PC-3 (cell line): Measurements from ENCODE around the gene HMCES. TPM values are rescaled to one million over a fixed set of nuclear protein-coding genes. Genes with fewer than 3 reads are reported as not detected.

Experiments
- ATAC-seq: fragments of 200-7000 bp; cut with Tn5 transposase; 2 replicates; pipeline ENCODE4 v1.9.1; 2020; ENCODE audit warnings: mild to moderate bottlenecking, moderate library complexity
- BruUV-seq: library from RNA; stranded (reverse); fragments of 400-500 nt; replicated peaks from 2 replicates; lab custom pipeline; 2021; lab: Mats Ljungman, UMichigan
- CTCF ChIA-PET: fragments of 300-600 bp; sonication (Branson Sonifier 250); formaldehyde crosslinking; loops from one replicate; lab custom pipeline; 2022; ENCODE audit warnings: antibody characterized with exemption; lab: Charles Lee
- POLR2A ChIA-PET: fragments of 300-600 bp; sonication (Branson Sonifier 250); formaldehyde crosslinking; loops from one replicate; lab custom pipeline; 2022; ENCODE audit warnings: antibody characterized with exemption; ENCODE audit not compliant: unreplicated experiment; lab: Charles Lee
- DNase-seq: peaks from one replicate; pipeline ENCODE4 v3.0.0-alpha.2; 2015
- H2AFZ ChIP-seq: fragments of 300-600 bp; sonication (generic); 2 replicates; pipeline ENCODE4 v1.6.0; 2016; ENCODE audit warnings: antibody characterized with exemption, low read length
- H3F3A ChIP-seq: fragments of 300-600 bp; sonication (generic); one replicate; pipeline ENCODE4 v1.6.0; 2017; ENCODE audit warnings: antibody characterized with exemption, low read length, control low read depth, mild to moderate bottlenecking; ENCODE audit not compliant: unreplicated experiment
- H3K27ac ChIP-seq: fragments of 300-600 bp; sonication (generic); 2 replicates; pipeline ENCODE4 v1.5.1; 2016; ENCODE audit warnings: mild to moderate bottlenecking, low read length
- H3K27me3 ChIP-seq: fragments of 300-600 bp; sonication (generic); 2 replicates; pipeline ENCODE4 v1.6.1; 2016; ENCODE audit warnings: low read length, mixed read lengths
- H3K36me3 ChIP-seq: fragments of 300-600 bp; sonication (generic); 2 replicates; pipeline ENCODE4 v1.6.1; 2016; ENCODE audit warnings: low read depth, mixed run types, low read length, mixed read lengths
- H3K4me1 ChIP-seq: fragments of 300-600 bp; sonication (generic); 2 replicates; pipeline ENCODE4 v1.5.1; 2016; ENCODE audit warnings: low read length; ENCODE audit not compliant: insufficient read depth
- H3K4me2 ChIP-seq: fragments of 300-600 bp; sonication (generic); 2 replicates; pipeline ENCODE4 v1.6.0; 2016; ENCODE audit warnings: low read length
- H3K4me3 ChIP-seq: fragments of 300-600 bp; sonication (generic); 2 replicates; pipeline ENCODE4 v1.5.1; 2016; ENCODE audit warnings: mild to moderate bottlenecking, low read length, mixed read lengths
- H3K79me2 ChIP-seq: fragments of 300-600 bp; sonication (generic); 2 replicates; pipeline ENCODE4 v1.6.1; 2017; ENCODE audit warnings: low read length, mixed read lengths
- H3K9ac ChIP-seq: fragments of 300-600 bp; sonication (generic); 2 replicates; pipeline ENCODE4 v1.6.0; 2016; ENCODE audit warnings: mild to moderate bottlenecking, low read length
- H3K9me2 ChIP-seq: fragments of 300-600 bp; sonication (generic); replicated peaks from 2 replicates; pipeline ENCODE4 v1.6.1; 2016; ENCODE audit warnings: mixed run types, low read length, mixed read lengths
- H3K9me3 ChIP-seq: fragments of 300-600 bp; sonication (generic); 2 replicates; pipeline ENCODE4 v1.6.1; 2016; ENCODE audit warnings: low read length, mixed read lengths
- H4K20me1 ChIP-seq: fragments of 300-600 bp; sonication (generic); 2 replicates; pipeline ENCODE4 v1.6.1; 2016; ENCODE audit warnings: low read length, mixed read lengths
- CTCF ChIP-seq: fragments of 300-600 bp; sonication (generic); conservative IDR thresholded peaks from 2 replicates; pipeline ENCODE4 v1.5.1; 2017; ENCODE audit warnings: antibody characterized with exemption, low read depth, mild to moderate bottlenecking, low read length
- EZH2 ChIP-seq: fragments of 300-600 bp; sonication (generic); IDR thresholded peaks from one replicate; pipeline ENCODE4 v1.6.1; 2017; ENCODE audit warnings: antibody characterized with exemption, mild to moderate bottlenecking, low read length; ENCODE audit not compliant: unreplicated experiment
- EZH2phosphoT487 ChIP-seq: fragments of 300-600 bp; sonication (generic); IDR thresholded peaks from 2 replicates; pipeline ENCODE4 v1.6.1; 2018; ENCODE audit warnings: mild to moderate bottlenecking, antibody characterized with exemption, low read length, borderline replicate concordance
- intact Hi-C: fragments of 100-400 bp; cut with micrococcal nuclease; formaldehyde crosslinking; loops from 2 replicates; pipeline ENCODE4 v1.9.0; 2023
- total RNA-seq: library from RNA; depleted of rRNA; stranded (reverse); fragments of >200 nt; gene quantifications from 2 replicates; pipeline ENCODE4 v1.2.3, GENCODE V29; 2014

Gene HMCES
- total RNA-seq, 1 experiment from 2014 or later: 28.8 TPM

DNA sequence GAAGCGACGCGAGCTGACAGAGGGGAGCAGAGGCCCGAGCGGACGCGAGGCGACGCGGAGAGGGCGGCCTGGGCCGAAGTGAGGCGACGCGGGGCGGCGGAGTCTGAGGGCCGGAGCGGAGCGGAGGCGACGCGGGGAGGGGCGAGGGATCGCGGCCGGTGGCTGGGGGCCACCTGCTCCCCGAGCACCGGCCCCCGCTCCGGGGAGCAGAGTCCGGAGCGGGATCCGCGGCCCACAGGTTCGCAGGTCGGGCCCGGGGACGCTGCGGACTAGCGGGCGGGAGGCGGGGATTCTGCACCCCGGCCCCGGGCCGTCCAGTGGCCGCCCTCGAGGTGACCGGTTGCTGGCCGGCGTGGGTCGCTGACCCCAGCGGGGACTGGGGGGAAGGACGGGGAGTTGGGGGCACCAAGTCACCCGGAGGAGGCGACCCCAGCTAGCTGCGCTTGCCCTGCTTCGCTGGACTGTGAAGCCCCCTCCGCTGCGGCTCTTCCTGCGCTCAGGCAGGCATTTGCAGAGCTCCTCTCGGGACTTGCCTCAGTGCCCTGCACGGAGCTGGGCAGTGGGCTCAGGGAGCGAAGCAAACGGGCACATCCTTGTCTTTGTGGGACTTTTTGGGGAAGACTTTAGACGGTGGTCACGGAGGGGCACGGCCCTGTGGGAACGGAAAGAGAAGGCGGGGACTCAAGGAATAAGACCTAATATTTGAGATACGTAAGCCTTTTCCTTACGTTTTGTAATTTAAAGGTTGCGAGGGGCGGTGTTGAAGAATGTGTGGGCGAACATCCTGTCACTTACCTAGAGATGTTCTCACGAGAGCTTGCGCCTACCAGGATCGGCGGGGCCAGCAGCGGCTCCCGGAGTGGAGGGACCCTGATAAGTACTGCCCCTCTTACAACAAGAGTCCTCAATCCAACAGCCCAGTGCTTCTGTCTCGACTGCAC lies 566 bp downstream of the HMCES start:
- no peaks in the 10 kb centered on the region for H3F3A ChIP-seq
- H3K79me2 ChIP-seq: peaks cover 32% of the 10 kb centered on the region
- intact Hi-C loops: loop anchor here (5.0 kb wide), 1 partner anchor 33 kb away; no protein-coding TSS in a partner anchor
- no peaks in the 10 kb centered on the region for H3K27me3 ChIP-seq
- H3K4me2 ChIP-seq: peak overlapping the region; percentile 100
- H3K36me3 ChIP-seq: peaks cover 8% of the 10 kb centered on the region; the same call in 1 of the 2 replicates
- no TSS peak for BruUV-seq
- H3K9ac ChIP-seq: peak overlapping the region; percentile 94
- peaks cover 25% of the 10 kb centered on the region for H3K4me1 ChIP-seq
- peak; percentile 37 for ATAC-seq
- POLR2A ChIA-PET: no interaction called here
- CTCF ChIA-PET: interaction anchor here (0.6 kb wide), 1 partner anchor 157 kb away, joined by 6 read pairs; the partner anchor contains the start of gene RAB43
- no peak for TF ChIP-seq EZH2
- peak overlapping the region; percentile 99 for H3K4me3 ChIP-seq
- H4K20me1 ChIP-seq: no peaks in the 10 kb centered on the region
- peak overlapping the region; percentile 79 for H3K27ac ChIP-seq
- DNase-seq: peak; percentile 60
- H3K9me3 ChIP-seq: no peaks in the 10 kb centered on the region
- no peaks in the 10 kb centered on the region for H3K9me2 ChIP-seq
- peak overlapping the region; percentile 82 for H2AFZ ChIP-seq

DNA sequence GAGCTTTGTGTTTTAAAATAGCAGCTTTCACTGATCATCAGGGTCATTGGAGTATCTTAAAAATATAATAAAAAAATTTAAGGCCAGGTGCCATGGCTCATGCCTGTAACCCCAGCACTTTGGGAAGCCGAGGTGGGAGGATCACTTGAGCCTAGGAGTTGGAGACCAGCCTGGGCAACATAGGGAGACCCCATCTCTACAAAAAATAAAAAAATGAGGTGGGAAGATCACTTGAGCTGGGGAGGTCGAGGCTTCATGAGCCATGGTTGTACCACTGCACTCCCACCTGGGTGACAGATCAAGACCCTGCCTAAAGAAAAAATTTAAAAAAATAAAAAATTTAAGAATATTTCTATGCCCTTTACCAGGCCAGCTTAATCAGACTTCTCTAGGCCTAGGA lies 1.5 kb downstream of the HMCES start:
- ChIA-PET POLR2A (no interaction called here), CTCF (interaction anchor here (0.6 kb wide), 1 partner anchor 158 kb away, joined by 6 read pairs; the partner anchor contains the start of gene RAB43)
- Histone ChIP-seq H3F3A (no peaks in the 10 kb centered on the region), H3K27ac (no peak overlapping the region), H3K27me3 (no peaks in the 10 kb centered on the region), H4K20me1 (no peaks in the 10 kb centered on the region), H3K79me2 (peaks cover 33% of the 10 kb centered on the region), H3K4me1 (peaks cover 25% of the 10 kb centered on the region), H3K4me2 (peak overlapping the region; percentile 100), H3K4me3 (peak overlapping the region; percentile 99), H3K36me3 (peaks cover 1% of the 10 kb centered on the region; the same call in 1 of the 2 replicates), H3K9me3 (no peaks in the 10 kb centered on the region), H3K9me2 (no peaks in the 10 kb centered on the region), H3K9ac (peak overlapping the region; percentile 94), H2AFZ (no peak overlapping the region)
- BruUV-seq: no TSS peak
- TF ChIP-seq CTCF: no peak
- TF ChIP-seq EZH2phosphoT487: no peak
- no peak for TF ChIP-seq EZH2
- intact Hi-C loops: no loop called here
- DNase-seq (no peak), ATAC-seq (no peak)

DNA sequence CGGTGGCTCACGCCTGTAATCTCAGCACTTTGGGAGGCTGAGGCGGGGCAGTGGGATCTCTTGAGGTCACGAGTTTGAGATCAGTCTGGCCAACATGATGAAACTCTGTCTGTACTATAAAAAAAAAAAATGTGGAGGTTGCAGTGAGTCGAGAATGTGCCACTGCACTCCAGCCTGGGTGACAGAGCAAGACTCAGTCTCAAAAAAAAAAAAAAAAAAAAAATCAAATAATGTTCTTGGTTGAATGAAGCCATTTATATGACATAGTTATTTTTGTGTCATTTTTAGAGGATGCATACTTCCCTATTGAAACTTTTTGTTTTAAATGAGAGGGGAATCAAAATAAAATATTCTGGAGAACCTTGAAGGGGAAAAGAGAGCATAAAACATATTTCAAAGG lies 3.1 kb downstream of the HMCES start:
- ATAC-seq (no peak), DNase-seq (no peak)
- Histone ChIP-seq H3K9ac (no peak overlapping the region), H3K27me3 (no peaks in the 10 kb centered on the region), H3K9me3 (no peaks in the 10 kb centered on the region), H3K4me2 (peak overlapping the region; percentile 59; the same call in 1 of the 2 replicates), H2AFZ (no peak overlapping the region), H3K4me3 (no peak overlapping the region), H3K36me3 (no peaks in the 10 kb centered on the region), H3K4me1 (peaks cover 25% of the 10 kb centered on the region), H3K9me2 (no peaks in the 10 kb centered on the region), H3K27ac (peak overlapping the region; percentile 61), H4K20me1 (no peaks in the 10 kb centered on the region), H3K79me2 (peaks cover 34% of the 10 kb centered on the region), H3F3A (no peaks in the 10 kb centered on the region)
- intact Hi-C loops: no loop called here
- CTCF ChIA-PET: no interaction called here
- TF ChIP-seq EZH2 (no peak), EZH2phosphoT487 (no peak), CTCF (no peak)
- POLR2A ChIA-PET: no interaction called here
- BruUV-seq: no TSS peak
